ENCODE data around the gene TRAF2. TPM values are rescaled to one million over a fixed set of nuclear protein-coding genes. Genes with fewer than 3 reads are reported as not detected.

TRAF2 gene
- total and polyA plus RNA-seq, 12 donors = 5.4 to 17.0 (median 10.1) TPM

GRCh38 chr9:136848393-136849037 is 37.8 kb upstream of the TRAF2 start:
- Histone ChIP-seq H3K4me3 (peak overlapping the region; percentile 74 to 99 (median 82)), H3K9me3 (no peaks in the 10 kb centered on the region), H3K36me3 (peaks cover 0 to 33% (median 11%) of the 10 kb centered on the region in 9 donors), H3K27ac (peak overlapping the region; percentile 77 to 96 (median 92)), H3K4me1 (peaks cover 20 to 61% (median 53%) of the 10 kb centered on the region in 9 donors), H3K27me3 (peaks cover 0 to 48% (median 25%) of the 10 kb centered on the region in 7 donors)
- TF ChIP-seq, protein P1, sequence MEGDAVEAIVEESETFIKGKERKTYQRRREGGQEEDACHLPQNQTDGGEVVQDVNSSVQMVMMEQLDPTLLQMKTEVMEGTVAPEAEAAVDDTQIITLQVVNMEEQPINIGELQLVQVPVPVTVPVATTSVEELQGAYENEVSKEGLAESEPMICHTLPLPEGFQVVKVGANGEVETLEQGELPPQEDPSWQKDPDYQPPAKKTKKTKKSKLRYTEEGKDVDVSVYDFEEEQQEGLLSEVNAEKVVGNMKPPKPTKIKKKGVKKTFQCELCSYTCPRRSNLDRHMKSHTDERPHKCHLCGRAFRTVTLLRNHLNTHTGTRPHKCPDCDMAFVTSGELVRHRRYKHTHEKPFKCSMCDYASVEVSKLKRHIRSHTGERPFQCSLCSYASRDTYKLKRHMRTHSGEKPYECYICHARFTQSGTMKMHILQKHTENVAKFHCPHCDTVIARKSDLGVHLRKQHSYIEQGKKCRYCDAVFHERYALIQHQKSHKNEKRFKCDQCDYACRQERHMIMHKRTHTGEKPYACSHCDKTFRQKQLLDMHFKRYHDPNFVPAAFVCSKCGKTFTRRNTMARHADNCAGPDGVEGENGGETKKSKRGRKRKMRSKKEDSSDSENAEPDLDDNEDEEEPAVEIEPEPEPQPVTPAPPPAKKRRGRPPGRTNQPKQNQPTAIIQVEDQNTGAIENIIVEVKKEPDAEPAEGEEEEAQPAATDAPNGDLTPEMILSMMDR (IDR thresholded peaks at IDR 0.05) = no peak
- intact Hi-C loops (cut with DNase I) = loop anchor here in 6 of 10 donors (1.0 to 10.0 kb wide), 9 partner anchors 38 to 176 kb away; partner anchors contain the start of genes FBXW5 (in 5 of the 6), TMEM141 (in 3 of the 6), TRAF2 (in 2 of the 6) and ABCA2 (in 1 of the 6)
- 0% methylated on average over 21 to 51 of the region's 53 CpGs for WGBS, 2 donors
- DNase-seq (peak; percentile 57), ATAC-seq (peak; percentile 10 to 50 (median 31))

DNA sequence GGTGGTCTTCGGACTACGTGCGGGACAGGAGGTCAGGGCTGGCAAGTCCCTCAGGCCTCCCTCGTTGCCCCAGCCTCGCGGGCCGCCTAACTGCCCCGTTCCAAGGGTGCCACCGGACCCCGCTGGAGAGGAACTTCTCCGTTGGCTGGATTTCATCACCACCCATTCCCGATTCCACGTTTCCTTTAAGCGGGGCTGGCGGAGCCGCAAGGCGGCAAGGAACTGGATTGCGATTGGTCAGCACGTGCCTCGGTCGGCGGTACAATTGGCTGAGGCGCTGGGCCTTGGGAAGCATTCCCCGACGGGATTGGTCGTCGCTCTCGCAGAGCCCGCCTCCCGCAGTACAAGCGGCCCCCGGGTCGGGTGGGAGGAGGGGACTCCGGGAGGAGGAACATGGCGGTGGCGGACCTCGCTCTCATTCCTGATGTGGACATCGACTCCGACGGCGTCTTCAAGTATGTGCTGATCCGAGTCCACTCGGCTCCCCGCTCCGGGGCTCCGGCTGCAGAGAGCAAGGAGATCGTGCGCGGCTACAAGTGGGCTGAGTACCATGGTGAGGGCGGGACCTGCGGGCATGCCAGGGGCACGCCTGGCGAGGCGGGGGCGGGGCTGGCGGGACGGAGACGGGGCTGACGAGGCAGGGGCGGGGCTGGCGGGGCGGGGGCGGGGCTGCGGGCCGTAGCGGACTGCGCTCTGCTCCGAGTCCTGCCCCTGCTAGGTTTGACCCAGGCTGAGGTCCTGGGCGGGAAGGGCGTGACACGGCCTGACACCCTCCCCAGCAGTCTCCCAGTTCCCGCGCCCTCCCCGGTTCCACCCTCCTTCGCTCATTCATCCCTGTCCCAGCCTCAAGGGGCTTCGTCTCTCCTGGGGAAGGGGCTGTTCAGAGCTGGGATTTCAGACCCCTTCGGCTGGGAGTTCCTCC is 37.0 kb upstream of the TRAF2 start, which contains the start of gene PHPT1:
Gene PHPT1, plus strand, starts transcription at position 372 of the 922 bp plus-strand sequence. Its CDS starts 22 bp downstream, at position 394.
- peak; percentile 82 to 95 (median 91) for ATAC-seq
- WGBS, 2 donors = 0% methylated on average over 65 to 77 of the region's 77 CpGs
- H3K4me1 ChIP-seq = peaks cover 18 to 53% (median 46%) of the 10 kb centered on the region in 9 donors
- H3K36me3 ChIP-seq = peaks cover 0 to 33% (median 11%) of the 10 kb centered on the region in 9 donors
- TF ChIP-seq, protein P1 (IDR thresholded peaks at IDR 0.05) = no peak
- peak; percentile 98 for DNase-seq
- H3K27me3 ChIP-seq = peaks cover 0 to 40% (median 17%) of the 10 kb centered on the region in 7 donors
- H3K9me3 ChIP-seq = no peaks in the 10 kb centered on the region
- H3K4me3 ChIP-seq = peak within 1 kb of the TSS; percentile 74 to 99 (median 82)
- intact Hi-C loops (cut with DNase I) = loop anchor here in 6 of 10 donors (1.0 to 10.0 kb wide), 9 partner anchors 37 to 176 kb away; partner anchors contain the start of genes FBXW5 (in 5 of the 6), TMEM141 (in 3 of the 6), TRAF2 (in 2 of the 6) and ABCA2 (in 1 of the 6)
- peak within 1 kb of the TSS; percentile 77 to 96 (median 92) for H3K27ac ChIP-seq

GRCh38 chr9:136849960-136850865 is 36.1 kb upstream of the TRAF2 start:
- peaks cover 18 to 50% (median 45%) of the 10 kb centered on the region in 9 donors for H3K4me1 ChIP-seq
- DNase-seq = peak in 1 of 2 donors; percentile 35
- no peaks in the 10 kb centered on the region for H3K9me3 ChIP-seq
- ATAC-seq = no peak
- 31 to 37% methylated on average over 43 of the region's 43 CpGs for WGBS, 2 donors
- peak overlapping the region; percentile 77 to 96 (median 92) for H3K27ac ChIP-seq
- peak overlapping the region; percentile 39 to 99 (median 82) for H3K4me3 ChIP-seq
- intact Hi-C loops (cut with DNase I) = loop anchor here in 8 of 10 donors (1.0 to 10.0 kb wide), 11 partner anchors 36 to 175 kb away; partner anchors contain the start of genes FBXW5 (in 6 of the 8), TMEM141 (in 3 of the 8), C8G (in 2 of the 8) and TRAF2 (in 2 of the 8)
- TF ChIP-seq, protein P1 (IDR thresholded peaks at IDR 0.05) = no peak
- peaks cover 0 to 33% (median 11%) of the 10 kb centered on the region in 9 donors for H3K36me3 ChIP-seq
- H3K27me3 ChIP-seq = peaks cover 0 to 34% (median 12%) of the 10 kb centered on the region in 7 donors
